SK-N-SH treated with all-trans-retinoic acid at 6 μM for 48 hours (cell line): ENCODE data around the gene ACAP2.

Experiments used
- ATAC-seq: fragments of 200-7000 bp; cut with Tn5 transposase; 3 replicates; pipeline ENCODE4 v1.9.1; 2020; ENCODE audit warnings: mild to moderate bottlenecking, moderate library complexity
- ARNTL ChIP-seq: fragments of 450-650 bp; formaldehyde crosslinking; IDR thresholded peaks from 2 replicates; pipeline ENCODE4 v1.5.0; 2020; ENCODE audit warnings: low read depth, mild to moderate bottlenecking, moderate library complexity, borderline replicate concordance
- BACH2 ChIP-seq: fragments of 250-450 bp; sonication (Bioruptor Pico); IDR thresholded peaks from 2 replicates; pipeline ENCODE4 v1.9.0; 2021; ENCODE audit warnings: mild to moderate bottlenecking, borderline replicate concordance
- CREB5 ChIP-seq: fragments of 250-450 bp; sonication (Bioruptor Pico); IDR thresholded peaks from 2 replicates; pipeline ENCODE4 v1.5.1; 2020; ENCODE audit warnings: low read depth, mild to moderate bottlenecking, moderate library complexity
- CSDC2 ChIP-seq: fragments of 250-450 bp; sonication (Bioruptor Pico); IDR thresholded peaks from 2 replicates; pipeline ENCODE4 v1.5.0; 2020; ENCODE audit warnings: mild to moderate bottlenecking, moderate library complexity
- CSRNP3 ChIP-seq: fragments of 250-450 bp; sonication (Bioruptor Pico); IDR thresholded peaks from 2 replicates; pipeline ENCODE4 v1.5.1; 2021; ENCODE audit warnings: mild to moderate bottlenecking, moderate library complexity
- ESRRG ChIP-seq: fragments of 250-450 bp; sonication (Bioruptor Pico); IDR thresholded peaks from 2 replicates; pipeline ENCODE4 v1.6.1; 2021; ENCODE audit warnings: mild to moderate bottlenecking
- GLIS3 ChIP-seq: fragments of 250-450 bp; sonication (Bioruptor Pico); IDR thresholded peaks from 2 replicates; pipeline ENCODE4 v1.5.0; 2020; ENCODE audit warnings: mild to moderate bottlenecking, moderate library complexity
- ISL1 ChIP-seq: fragments of 250-450 bp; sonication (Bioruptor Pico); IDR thresholded peaks from 2 replicates; pipeline ENCODE4 v2.1.2; 2022; ENCODE audit warnings: mild to moderate bottlenecking, moderate library complexity
- OSR1 ChIP-seq: fragments of 250-450 bp; sonication (Bioruptor Pico); IDR thresholded peaks from 2 replicates; pipeline ENCODE4 v1.8.0; 2022; ENCODE audit warnings: moderate library complexity, mild to moderate bottlenecking, inconsistent platforms
- PATZ1 ChIP-seq: fragments of 250-450 bp; sonication (Bioruptor Pico); IDR thresholded peaks from 2 replicates; pipeline ENCODE4 v1.8.0; 2020; ENCODE audit warnings: mild to moderate bottlenecking, moderate library complexity, borderline replicate concordance
- POU6F1 ChIP-seq: fragments of 250-450 bp; sonication (Bioruptor Pico); IDR thresholded peaks from 2 replicates; pipeline ENCODE4 v1.8.0; 2021; ENCODE audit warnings: low read depth, mild to moderate bottlenecking, moderate library complexity, borderline replicate concordance
- PPARA ChIP-seq: fragments of 250-450 bp; sonication (Bioruptor Pico); IDR thresholded peaks from 2 replicates; pipeline ENCODE4 v1.5.0; 2020; ENCODE audit warnings: mild to moderate bottlenecking, borderline replicate concordance
- TCF4 ChIP-seq: fragments of 250-450 bp; sonication (Bioruptor Pico); IDR thresholded peaks from 2 replicates; pipeline ENCODE4 v1.8.0; 2021; ENCODE audit warnings: mild to moderate bottlenecking, moderate library complexity, borderline replicate concordance
- TOX ChIP-seq: fragments of 250-450 bp; sonication (Bioruptor Pico); IDR thresholded peaks from 2 replicates; pipeline ENCODE4 v1.8.0; 2021; ENCODE audit warnings: mild to moderate bottlenecking, moderate library complexity, borderline replicate concordance
- TSHZ2 ChIP-seq: fragments of 250-450 bp; sonication (Bioruptor Pico); IDR thresholded peaks from 2 replicates; pipeline ENCODE4 v1.5.0; 2020; ENCODE audit warnings: mild to moderate bottlenecking, moderate library complexity
- ZC3H10 ChIP-seq: fragments of 250-450 bp; sonication (Bioruptor Pico); IDR thresholded peaks from 2 replicates; pipeline ENCODE4 v1.5.1; 2021; ENCODE audit warnings: mild to moderate bottlenecking, moderate library complexity
- ZFP3 ChIP-seq: fragments of 250-450 bp; sonication (Bioruptor Pico); IDR thresholded peaks from 2 replicates; pipeline ENCODE4 v1.5.0; 2020; ENCODE audit warnings: mild to moderate bottlenecking, moderate library complexity
- ZFP30 ChIP-seq: fragments of 450-650 bp; formaldehyde crosslinking; IDR thresholded peaks from 2 replicates; pipeline ENCODE4 v1.5.0; 2022; ENCODE audit warnings: mild to moderate bottlenecking, moderate library complexity
- ZNF565 ChIP-seq: fragments of 450-650 bp; formaldehyde crosslinking; conservative IDR thresholded peaks from 2 replicates; pipeline ENCODE4 v1.5.0; 2020; ENCODE audit warnings: low read depth, mild to moderate bottlenecking, moderate library complexity
- ZNF70 ChIP-seq: fragments of 450-650 bp; formaldehyde crosslinking; IDR thresholded peaks from 2 replicates; pipeline ENCODE4 v1.5.0; 2020; ENCODE audit warnings: mild to moderate bottlenecking, moderate library complexity
- ZNF8 ChIP-seq: fragments of 450-650 bp; formaldehyde crosslinking; IDR thresholded peaks from 2 replicates; pipeline ENCODE4 v1.5.0; 2020; ENCODE audit warnings: mild to moderate bottlenecking, moderate library complexity

The ACAP2 gene

GRCh38 chr3:195307711-195308110, 135.1 kb downstream of the ACAP2 start (continued):
- TF ChIP-seq PATZ1 (CRISPR knock-in tag): no peak
- TF ChIP-seq CSDC2 (CRISPR knock-in tag): no peak
- TF ChIP-seq CSRNP3 (CRISPR knock-in tag): no peak

- no peak for TF ChIP-seq ISL1 (CRISPR knock-in tag)
- no peak for TF ChIP-seq OSR1 (CRISPR knock-in tag)
- TF ChIP-seq, all 23 proteins: peak for 0
- no peak for ATAC-seq
Measured at GRCh38 chr3:195306369-195306768, 136.5 kb downstream of the ACAP2 start.

- no peak for ATAC-seq
- TF ChIP-seq ZFP3 (CRISPR knock-in tag) (no peak), ZNF70 (no peak)
Measured at GRCh38 chr3:195302431-195302830, 140.4 kb downstream of the ACAP2 start.

GRCh38 chr3:195297446-195297845, 145.4 kb downstream of the ACAP2 start:
- TF ChIP-seq BACH2 (CRISPR knock-in tag) (no peak), PPARA (CRISPR knock-in tag) (no peak), ZFP3 (CRISPR knock-in tag) (no peak), TOX (CRISPR knock-in tag) (no peak), TCF4 (no peak), ZNF565 (CRISPR knock-in tag) (no peak), ZNF8 (CRISPR knock-in tag) (no peak), CSDC2 (CRISPR knock-in tag) (no peak), PATZ1 (CRISPR knock-in tag) (no peak), TSHZ2 (CRISPR knock-in tag) (no peak), GLIS3 (CRISPR knock-in tag) (no peak), ZNF70 (no peak), ARNTL (CRISPR knock-in tag) (no peak), POU6F1 (CRISPR knock-in tag) (no peak), OSR1 (CRISPR knock-in tag) (no peak), CREB5 (CRISPR knock-in tag) (no peak), ZC3H10 (CRISPR knock-in tag) (no peak), ISL1 (CRISPR knock-in tag) (no peak), ESRRG (CRISPR knock-in tag) (no peak), ZFP30 (CRISPR knock-in tag) (no peak)
- no peak for ATAC-seq
